Chondrocyte (in vitro differentiated cells): ENCODE data around the gene CLTB. TPM values are rescaled to one million over a fixed set of nuclear protein-coding genes. Genes with fewer than 3 reads are reported as not detected.

Experiments used
- DNase-seq: peaks from one replicate; pipeline ENCODE4 v3.0.0; 2021; ENCODE audit warnings: mixed read lengths, low spot score
- H3K27ac Mint-ChIP-seq: one replicate; pipeline ENCODE4 v1.8.0; 2021; ENCODE audit warnings: mild to moderate bottlenecking, moderate library complexity, mixed read lengths; ENCODE audit not compliant: unreplicated experiment
- H3K27me3 Mint-ChIP-seq: 2 replicates; pipeline ENCODE4 v1.8.0; 2021; ENCODE audit warnings: low read depth, mixed read lengths
- H3K36me3 Mint-ChIP-seq: 2 replicates; pipeline ENCODE4 v1.8.0; 2021; ENCODE audit warnings: low read depth, mixed read lengths
- H3K4me1 Mint-ChIP-seq: 2 replicates; pipeline ENCODE4 v1.8.0; 2021; ENCODE audit warnings: low read depth, mild to moderate bottlenecking, mixed read lengths
- H3K4me3 Mint-ChIP-seq: one replicate; pipeline ENCODE4 v1.8.0; 2021; ENCODE audit warnings: mild to moderate bottlenecking, moderate library complexity, mixed read lengths; ENCODE audit not compliant: unreplicated experiment
- H3K9me3 Mint-ChIP-seq: 2 replicates; pipeline ENCODE4 v1.8.0; 2021; ENCODE audit warnings: low read depth, mixed read lengths
- total RNA-seq: library from RNA; stranded (reverse); gene quantifications from 3 replicates; pipeline ENCODE4 v1.2.1, GENCODE V29; 2021
- TF ChIP-seq, protein P1 (sequence below): fragments of 200-600 bp; sonication (generic); IDR thresholded peaks from 2 replicates; pipeline ENCODE4 v1.5.0; 2021; ENCODE audit warnings: antibody characterized with exemption, mild to moderate bottlenecking, moderate library complexity

CLTB gene
- total RNA-seq, 1 donor from 2014 or later, result 65.3 TPM

DNA sequence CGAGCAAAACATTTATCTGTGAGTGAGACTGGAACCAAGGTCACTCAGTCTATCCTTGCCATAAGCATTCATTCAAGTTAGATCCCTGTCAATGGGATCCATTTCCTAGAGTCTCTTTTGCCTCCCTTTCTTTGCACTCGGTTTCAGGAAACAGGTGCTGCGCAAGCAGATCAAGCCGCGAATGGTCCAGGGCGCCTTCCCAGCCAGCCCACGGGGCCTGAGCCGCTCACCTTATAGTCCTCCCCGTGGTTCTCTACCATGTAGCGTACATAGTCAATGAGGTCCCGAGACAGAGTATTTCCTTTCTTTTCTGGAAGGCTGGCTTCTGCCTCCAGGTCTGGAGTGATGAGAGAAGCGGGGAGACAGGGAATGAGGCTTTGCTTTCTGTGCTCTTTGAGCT lies 31.3 kb downstream of the CLTB start:
- H3K4me1 Mint-ChIP-seq, result peaks cover 23% of the 10 kb centered on the region
- no peak overlapping the region for H3K27ac Mint-ChIP-seq
- TF ChIP-seq, protein P1, sequence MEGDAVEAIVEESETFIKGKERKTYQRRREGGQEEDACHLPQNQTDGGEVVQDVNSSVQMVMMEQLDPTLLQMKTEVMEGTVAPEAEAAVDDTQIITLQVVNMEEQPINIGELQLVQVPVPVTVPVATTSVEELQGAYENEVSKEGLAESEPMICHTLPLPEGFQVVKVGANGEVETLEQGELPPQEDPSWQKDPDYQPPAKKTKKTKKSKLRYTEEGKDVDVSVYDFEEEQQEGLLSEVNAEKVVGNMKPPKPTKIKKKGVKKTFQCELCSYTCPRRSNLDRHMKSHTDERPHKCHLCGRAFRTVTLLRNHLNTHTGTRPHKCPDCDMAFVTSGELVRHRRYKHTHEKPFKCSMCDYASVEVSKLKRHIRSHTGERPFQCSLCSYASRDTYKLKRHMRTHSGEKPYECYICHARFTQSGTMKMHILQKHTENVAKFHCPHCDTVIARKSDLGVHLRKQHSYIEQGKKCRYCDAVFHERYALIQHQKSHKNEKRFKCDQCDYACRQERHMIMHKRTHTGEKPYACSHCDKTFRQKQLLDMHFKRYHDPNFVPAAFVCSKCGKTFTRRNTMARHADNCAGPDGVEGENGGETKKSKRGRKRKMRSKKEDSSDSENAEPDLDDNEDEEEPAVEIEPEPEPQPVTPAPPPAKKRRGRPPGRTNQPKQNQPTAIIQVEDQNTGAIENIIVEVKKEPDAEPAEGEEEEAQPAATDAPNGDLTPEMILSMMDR, result no peak
- H3K27me3 Mint-ChIP-seq, result no peaks in the 10 kb centered on the region
- H3K36me3 Mint-ChIP-seq, result peaks cover 4% of the 10 kb centered on the region
- no peaks in the 10 kb centered on the region for H3K9me3 Mint-ChIP-seq
- DNase-seq, result no peak
- H3K4me3 Mint-ChIP-seq, result no peak overlapping the region

DNA sequence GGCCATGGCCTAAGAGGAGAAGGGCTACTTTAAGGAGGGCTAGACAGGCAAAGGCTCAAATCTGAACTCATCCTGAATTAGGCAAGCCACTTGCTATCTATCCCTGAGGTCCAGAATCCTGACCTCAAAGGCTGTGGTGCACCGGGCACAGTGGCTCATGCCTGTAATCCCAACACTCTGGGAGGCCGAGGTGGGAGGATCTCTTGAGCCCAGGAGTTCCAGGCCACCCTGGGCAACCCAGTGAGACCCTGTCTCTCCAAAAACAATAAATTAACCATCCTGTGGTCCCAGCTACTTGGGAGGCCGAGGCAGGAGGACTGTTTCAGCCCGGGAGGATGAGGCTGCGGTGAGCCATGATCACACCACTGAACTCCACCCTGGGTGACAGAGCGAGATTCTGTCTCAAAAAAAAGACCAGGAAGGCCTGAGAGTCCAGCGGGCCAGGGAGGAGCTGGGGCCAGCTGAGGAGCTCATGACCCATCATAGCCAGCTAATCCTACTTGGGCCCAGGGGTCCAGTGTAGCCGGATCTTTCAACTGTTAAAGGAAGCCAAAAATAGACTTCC lies 31.9 kb downstream of the CLTB start:
- H3K4me1 Mint-ChIP-seq, result peaks cover 19% of the 10 kb centered on the region
- no peak overlapping the region for H3K4me3 Mint-ChIP-seq
- no peaks in the 10 kb centered on the region for H3K27me3 Mint-ChIP-seq
- DNase-seq, result no peak
- TF ChIP-seq, protein P1, result no peak
- no peaks in the 10 kb centered on the region for H3K9me3 Mint-ChIP-seq
- no peak overlapping the region for H3K27ac Mint-ChIP-seq
- peaks cover 7% of the 10 kb centered on the region for H3K36me3 Mint-ChIP-seq

DNA sequence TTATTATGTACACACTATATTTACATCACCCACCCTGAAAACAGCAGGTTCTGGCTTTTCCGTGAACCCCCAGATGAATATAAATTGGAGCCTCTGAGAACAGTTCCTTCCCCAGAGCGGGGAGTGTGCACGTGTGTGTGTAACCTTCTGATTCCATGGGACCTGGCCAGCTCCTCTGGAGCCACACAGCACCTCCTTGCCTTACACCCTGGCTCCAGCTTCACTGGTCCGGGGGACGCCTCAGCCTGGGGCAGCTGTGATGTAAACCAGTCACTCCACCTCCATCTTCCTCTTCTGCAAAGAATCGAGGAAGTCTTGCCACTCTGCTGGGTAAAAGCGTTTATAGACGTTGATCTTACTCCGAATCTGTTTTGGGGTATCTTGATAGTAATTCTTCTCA lies 32.4 kb downstream of the CLTB start:
- Mint-ChIP-seq H3K9me3 (no peaks in the 10 kb centered on the region), H3K36me3 (peaks cover 7% of the 10 kb centered on the region), H3K4me3 (no peak overlapping the region), H3K4me1 (peaks cover 18% of the 10 kb centered on the region), H3K27ac (no peak overlapping the region), H3K27me3 (no peaks in the 10 kb centered on the region)
- TF ChIP-seq, protein P1, result no peak
- no peak for DNase-seq

DNA sequence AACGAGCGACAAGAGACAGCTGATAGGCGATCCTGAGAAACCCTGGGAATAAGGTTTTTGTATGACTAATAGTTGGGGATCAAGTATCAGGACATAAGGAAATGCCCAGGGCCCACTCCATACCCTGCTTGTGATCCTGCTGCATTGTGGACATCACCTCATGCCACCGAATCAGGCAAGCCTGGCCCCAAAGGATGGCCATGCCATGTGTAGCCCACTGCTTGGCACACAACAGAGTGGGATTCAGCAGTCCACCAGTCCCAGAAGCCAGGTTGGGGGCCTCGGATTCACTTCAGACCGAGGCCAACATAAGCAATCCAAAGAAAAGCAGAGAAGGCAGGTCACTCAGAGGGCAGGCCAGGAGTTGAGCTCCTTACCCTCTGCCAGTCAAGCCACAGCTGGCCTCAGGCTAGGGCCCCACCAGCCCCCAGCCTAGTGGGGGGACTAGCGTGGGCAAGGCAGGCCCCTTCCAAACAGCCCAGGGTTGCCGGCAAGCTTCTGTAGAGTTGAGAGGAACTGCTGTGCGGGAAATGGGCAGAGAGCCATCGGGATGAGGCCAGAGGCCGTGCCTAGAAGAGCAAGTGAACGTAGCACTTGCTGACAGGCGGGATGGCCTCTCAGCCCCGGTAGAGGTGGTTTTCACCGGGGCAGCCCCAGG lies 33.0 kb downstream of the CLTB start:
- Mint-ChIP-seq H3K36me3 (peaks cover 7% of the 10 kb centered on the region), H3K27me3 (no peaks in the 10 kb centered on the region), H3K27ac (no peak overlapping the region)

DNA sequence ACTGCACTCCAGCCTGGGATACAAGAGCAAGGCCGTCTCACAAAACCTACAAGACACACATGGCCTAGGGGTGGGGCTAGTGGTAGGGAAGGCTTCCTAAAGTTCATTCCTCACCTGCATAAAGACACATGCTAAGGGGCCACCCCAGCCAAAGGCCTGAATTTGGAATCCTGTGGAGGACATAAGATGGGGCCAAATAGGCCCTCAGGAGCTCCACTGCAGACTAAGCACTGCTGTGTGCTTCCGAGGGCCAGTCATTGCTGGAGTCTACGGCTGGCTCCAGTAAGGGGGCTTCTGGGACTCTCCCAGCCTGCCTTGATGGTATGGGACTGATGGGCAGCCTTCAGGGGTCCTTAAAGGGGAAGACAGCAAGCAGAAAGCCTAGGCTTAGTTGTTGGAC lies 33.6 kb downstream of the CLTB start:
- Mint-ChIP-seq H3K4me3 (no peak overlapping the region), H3K4me1 (peaks cover 15% of the 10 kb centered on the region), H3K36me3 (peaks cover 7% of the 10 kb centered on the region), H3K27me3 (no peaks in the 10 kb centered on the region), H3K9me3 (no peaks in the 10 kb centered on the region), H3K27ac (no peak overlapping the region)
- TF ChIP-seq, protein P1, result no peak
- no peak for DNase-seq

More for the DNA sequence above, 33.0 kb downstream of the CLTB start:
- Mint-ChIP-seq H3K4me1 (peaks cover 18% of the 10 kb centered on the region), H3K4me3 (no peak overlapping the region), H3K9me3 (no peaks in the 10 kb centered on the region)
- TF ChIP-seq, protein P1, result no peak
- no peak for DNase-seq
